SK-N-SH treated with all-trans-retinoic acid at 6 μM for 48 hours (cell line): ENCODE measurements around the gene COL10A1.

Experiments
- ATAC-seq: fragments of 200-7000 bp; cut with Tn5 transposase; 3 replicates; pipeline ENCODE4 v1.9.1; 2020; ENCODE audit warnings: mild to moderate bottlenecking, moderate library complexity
- ARNTL ChIP-seq: fragments of 450-650 bp; formaldehyde crosslinking; IDR thresholded peaks from 2 replicates; pipeline ENCODE4 v1.5.0; 2020; ENCODE audit warnings: low read depth, mild to moderate bottlenecking, moderate library complexity, borderline replicate concordance
- BACH2 ChIP-seq: fragments of 250-450 bp; sonication (Bioruptor Pico); IDR thresholded peaks from 2 replicates; pipeline ENCODE4 v1.9.0; 2021; ENCODE audit warnings: mild to moderate bottlenecking, borderline replicate concordance
- CREB5 ChIP-seq: fragments of 250-450 bp; sonication (Bioruptor Pico); IDR thresholded peaks from 2 replicates; pipeline ENCODE4 v1.5.1; 2020; ENCODE audit warnings: low read depth, mild to moderate bottlenecking, moderate library complexity
- CSDC2 ChIP-seq: fragments of 250-450 bp; sonication (Bioruptor Pico); IDR thresholded peaks from 2 replicates; pipeline ENCODE4 v1.5.0; 2020; ENCODE audit warnings: mild to moderate bottlenecking, moderate library complexity
- CSRNP3 ChIP-seq: fragments of 250-450 bp; sonication (Bioruptor Pico); IDR thresholded peaks from 2 replicates; pipeline ENCODE4 v1.5.1; 2021; ENCODE audit warnings: mild to moderate bottlenecking, moderate library complexity
- ESRRG ChIP-seq: fragments of 250-450 bp; sonication (Bioruptor Pico); IDR thresholded peaks from 2 replicates; pipeline ENCODE4 v1.6.1; 2021; ENCODE audit warnings: mild to moderate bottlenecking
- GLIS3 ChIP-seq: fragments of 250-450 bp; sonication (Bioruptor Pico); IDR thresholded peaks from 2 replicates; pipeline ENCODE4 v1.5.0; 2020; ENCODE audit warnings: mild to moderate bottlenecking, moderate library complexity
- ISL1 ChIP-seq: fragments of 250-450 bp; sonication (Bioruptor Pico); IDR thresholded peaks from 2 replicates; pipeline ENCODE4 v2.1.2; 2022; ENCODE audit warnings: mild to moderate bottlenecking, moderate library complexity
- OSR1 ChIP-seq: fragments of 250-450 bp; sonication (Bioruptor Pico); IDR thresholded peaks from 2 replicates; pipeline ENCODE4 v1.8.0; 2022; ENCODE audit warnings: moderate library complexity, mild to moderate bottlenecking, inconsistent platforms
- PATZ1 ChIP-seq: fragments of 250-450 bp; sonication (Bioruptor Pico); IDR thresholded peaks from 2 replicates; pipeline ENCODE4 v1.8.0; 2020; ENCODE audit warnings: mild to moderate bottlenecking, moderate library complexity, borderline replicate concordance
- POU6F1 ChIP-seq: fragments of 250-450 bp; sonication (Bioruptor Pico); IDR thresholded peaks from 2 replicates; pipeline ENCODE4 v1.8.0; 2021; ENCODE audit warnings: low read depth, mild to moderate bottlenecking, moderate library complexity, borderline replicate concordance
- PPARA ChIP-seq: fragments of 250-450 bp; sonication (Bioruptor Pico); IDR thresholded peaks from 2 replicates; pipeline ENCODE4 v1.5.0; 2020; ENCODE audit warnings: mild to moderate bottlenecking, borderline replicate concordance
- RARB ChIP-seq: fragments of 250-450 bp; sonication (Bioruptor Pico); IDR thresholded peaks from 2 replicates; pipeline ENCODE4 v1.8.0; 2021; ENCODE audit warnings: mild to moderate bottlenecking, moderate library complexity
- SNAI2 ChIP-seq: fragments of 250-450 bp; sonication (Bioruptor Pico); IDR thresholded peaks from 2 replicates; pipeline ENCODE4 v1.5.0; 2020; ENCODE audit warnings: mild to moderate bottlenecking, moderate library complexity
- TCF4 ChIP-seq: fragments of 250-450 bp; sonication (Bioruptor Pico); IDR thresholded peaks from 2 replicates; pipeline ENCODE4 v1.8.0; 2021; ENCODE audit warnings: mild to moderate bottlenecking, moderate library complexity, borderline replicate concordance
- TOX ChIP-seq: fragments of 250-450 bp; sonication (Bioruptor Pico); IDR thresholded peaks from 2 replicates; pipeline ENCODE4 v1.8.0; 2021; ENCODE audit warnings: mild to moderate bottlenecking, moderate library complexity, borderline replicate concordance
- ZC3H10 ChIP-seq: fragments of 250-450 bp; sonication (Bioruptor Pico); IDR thresholded peaks from 2 replicates; pipeline ENCODE4 v1.5.1; 2021; ENCODE audit warnings: mild to moderate bottlenecking, moderate library complexity
- ZFP3 ChIP-seq: fragments of 250-450 bp; sonication (Bioruptor Pico); IDR thresholded peaks from 2 replicates; pipeline ENCODE4 v1.5.0; 2020; ENCODE audit warnings: mild to moderate bottlenecking, moderate library complexity
- ZFP30 ChIP-seq: fragments of 450-650 bp; formaldehyde crosslinking; IDR thresholded peaks from 2 replicates; pipeline ENCODE4 v1.5.0; 2022; ENCODE audit warnings: mild to moderate bottlenecking, moderate library complexity
- ZNF70 ChIP-seq: fragments of 450-650 bp; formaldehyde crosslinking; IDR thresholded peaks from 2 replicates; pipeline ENCODE4 v1.5.0; 2020; ENCODE audit warnings: mild to moderate bottlenecking, moderate library complexity
- ZNF8 ChIP-seq: fragments of 450-650 bp; formaldehyde crosslinking; IDR thresholded peaks from 2 replicates; pipeline ENCODE4 v1.5.0; 2020; ENCODE audit warnings: mild to moderate bottlenecking, moderate library complexity

COL10A1 gene

GRCh38 chr6:116157391-116157790 lies 31.5 kb upstream of the COL10A1 start (continued):
- TF ChIP-seq RARB, result no peak
- TF ChIP-seq ZFP3 (CRISPR knock-in tag), result no peak
- TF ChIP-seq CSRNP3 (CRISPR knock-in tag), result no peak
- TF ChIP-seq TOX (CRISPR knock-in tag), result no peak
- TF ChIP-seq PPARA (CRISPR knock-in tag), result no peak
- no peak for TF ChIP-seq ESRRG (CRISPR knock-in tag)
- TF ChIP-seq SNAI2 (CRISPR knock-in tag), result no peak
- TF ChIP-seq CSDC2 (CRISPR knock-in tag), result no peak

- ATAC-seq, result no peak
- TF ChIP-seq GLIS3 (CRISPR knock-in tag), result no peak
- no peak for TF ChIP-seq BACH2 (CRISPR knock-in tag)
These were observed 30.7 kb upstream of the COL10A1 start for GRCh38 chr6:116156405-116157326.

GRCh38 chr6:116154887-116155286 lies 29.0 kb upstream of the COL10A1 start:
- ATAC-seq, result no peak
- TF ChIP-seq RARB (no peak), PPARA (CRISPR knock-in tag) (no peak), POU6F1 (CRISPR knock-in tag) (no peak), ARNTL (no peak), PATZ1 (CRISPR knock-in tag) (no peak), ZC3H10 (CRISPR knock-in tag) (no peak), OSR1 (CRISPR knock-in tag) (no peak), ZFP3 (CRISPR knock-in tag) (no peak), CSRNP3 (CRISPR knock-in tag) (no peak), CSDC2 (CRISPR knock-in tag) (no peak), ISL1 (CRISPR knock-in tag) (no peak), ESRRG (CRISPR knock-in tag) (no peak), ZNF8 (CRISPR knock-in tag) (no peak), GLIS3 (CRISPR knock-in tag) (no peak), BACH2 (CRISPR knock-in tag) (no peak), ZNF70 (CRISPR knock-in tag) (no peak)

GRCh38 chr6:116152620-116153019 lies 26.7 kb upstream of the COL10A1 start:
- no peak for ATAC-seq
- TF ChIP-seq TCF4 (CRISPR knock-in tag) (no peak), ISL1 (CRISPR knock-in tag) (no peak), CREB5 (CRISPR knock-in tag) (no peak), BACH2 (CRISPR knock-in tag) (no peak), ZFP30 (CRISPR knock-in tag) (no peak), ZNF70 (CRISPR knock-in tag) (no peak), SNAI2 (CRISPR knock-in tag) (no peak), POU6F1 (CRISPR knock-in tag) (no peak), PATZ1 (CRISPR knock-in tag) (no peak), OSR1 (CRISPR knock-in tag) (no peak)
- TF ChIP-seq, all 23 proteins: peak for 0
